ENCODE results near the gene CABP1.

The CABP1 gene

DNA sequence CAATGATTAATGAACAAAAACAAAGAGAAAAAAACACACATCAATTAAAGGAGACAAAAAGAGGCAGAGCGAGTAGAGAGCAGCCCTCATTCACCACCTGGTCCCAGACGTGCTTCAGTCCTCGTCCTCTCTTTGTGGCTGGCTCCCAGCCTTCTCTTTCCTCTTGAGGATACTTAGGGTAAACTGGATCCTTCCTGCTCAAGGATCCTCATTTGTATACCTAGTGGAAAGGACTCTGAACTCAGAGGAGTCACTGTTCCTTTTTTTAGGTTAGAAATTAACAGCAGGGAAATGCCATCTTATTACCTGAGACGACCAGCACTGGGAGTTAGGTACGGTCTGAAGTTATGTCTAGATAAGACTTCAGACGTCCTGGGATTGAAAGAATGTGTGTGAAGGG, 56.2 kb downstream of the CABP1 start:
- DNase-seq (ENCODE audit: low read depth), result no peak

DNA sequence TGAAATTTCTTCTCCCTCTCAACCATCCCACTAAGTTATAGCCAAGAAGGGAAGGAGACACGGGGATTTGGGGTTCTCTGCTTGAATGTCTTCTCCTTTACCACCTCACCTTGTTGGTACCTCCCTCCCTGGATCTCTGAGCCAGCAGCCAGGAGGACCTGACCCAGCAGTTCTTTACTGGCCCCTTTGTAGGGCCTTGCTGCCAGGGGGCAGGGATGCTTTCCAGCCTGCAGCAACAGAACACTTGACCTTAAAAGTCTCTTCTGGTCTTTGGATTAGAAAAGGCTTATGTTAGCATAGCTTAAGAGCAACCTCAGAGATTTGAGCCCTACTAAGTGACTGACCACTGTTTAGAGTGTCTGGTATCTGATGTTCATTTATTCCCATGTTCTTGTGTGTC, 56.9 kb downstream of the CABP1 start:
- no peak for DNase-seq (ENCODE audit: low read depth)

GRCh38 chr12:120698665-120699064, 58.2 kb downstream of the CABP1 start:
- no peak for DNase-seq (ENCODE audit: low read depth)

- DNase-seq (ENCODE audit: low read depth), result no peak
Observed at GRCh38 chr12:120699553-120699952, 59.1 kb downstream of the CABP1 start.

GRCh38 chr12:120700886-120701285, 60.5 kb downstream of the CABP1 start:
- DNase-seq (ENCODE audit: low read depth), result no peak

- DNase-seq (ENCODE audit: low read depth), result no peak
Observed at GRCh38 chr12:120702637-120703036, 62.2 kb downstream of the CABP1 start.

DNA sequence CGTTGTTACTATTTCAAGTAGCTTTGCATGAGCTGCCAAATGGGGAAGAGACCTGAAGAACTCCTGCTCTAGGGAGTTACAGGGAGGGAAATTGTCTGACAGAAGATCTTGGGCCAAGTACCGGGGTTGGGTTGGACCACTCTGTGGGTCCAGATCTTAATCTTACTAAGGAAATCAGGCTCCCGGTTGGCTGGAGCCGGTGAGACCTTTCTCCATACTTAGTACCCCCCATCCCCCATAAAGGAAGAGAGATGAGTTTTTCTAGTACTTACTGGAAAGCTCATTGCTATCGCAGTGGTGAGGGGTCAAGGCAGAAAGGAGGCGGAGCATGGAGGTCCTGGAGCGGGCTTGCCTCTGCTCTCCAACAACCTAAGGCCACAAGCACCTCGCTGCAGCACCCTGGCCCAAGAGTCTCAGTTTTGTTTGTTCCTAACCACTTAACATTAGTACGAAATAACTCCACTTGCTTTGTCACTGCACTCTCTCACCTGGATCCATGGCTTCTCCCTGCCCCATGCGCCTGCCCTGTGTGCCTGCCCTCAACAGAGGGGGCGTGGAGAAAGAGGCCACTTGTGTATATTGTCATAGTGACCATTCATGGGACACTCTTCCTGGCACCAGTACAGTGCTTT, 63.0 kb downstream of the CABP1 start:
- DNase-seq (ENCODE audit: low read depth), result no peak

- DNase-seq (ENCODE audit: low read depth), result no peak
Observed at GRCh38 chr12:120705618-120706017, 65.2 kb downstream of the CABP1 start.

DNA sequence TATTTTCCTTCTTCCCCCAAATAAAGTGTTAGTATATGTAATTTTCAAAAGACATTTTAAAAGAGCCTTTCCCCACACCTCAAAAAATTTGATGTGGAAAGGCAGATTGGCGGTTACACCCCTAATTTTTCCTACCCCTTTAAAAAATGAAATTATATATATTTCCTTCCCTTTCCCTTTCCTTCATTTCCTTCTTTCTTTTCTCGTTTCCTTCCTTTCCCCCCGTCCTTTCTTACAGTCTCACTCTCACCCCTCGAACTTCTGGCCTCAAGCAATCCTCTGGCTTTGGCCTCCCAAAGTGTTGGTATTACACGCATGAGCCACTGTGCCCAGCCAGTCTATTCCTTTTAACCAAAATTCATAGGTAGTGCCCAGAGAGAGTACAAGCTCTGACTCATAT, 65.6 kb downstream of the CABP1 start:
- DNase-seq (ENCODE audit: low read depth), result no peak

- DNase-seq (ENCODE audit: low read depth), result no peak
Observed at GRCh38 chr12:120708651-120709050, 68.2 kb downstream of the CABP1 start.

DNA sequence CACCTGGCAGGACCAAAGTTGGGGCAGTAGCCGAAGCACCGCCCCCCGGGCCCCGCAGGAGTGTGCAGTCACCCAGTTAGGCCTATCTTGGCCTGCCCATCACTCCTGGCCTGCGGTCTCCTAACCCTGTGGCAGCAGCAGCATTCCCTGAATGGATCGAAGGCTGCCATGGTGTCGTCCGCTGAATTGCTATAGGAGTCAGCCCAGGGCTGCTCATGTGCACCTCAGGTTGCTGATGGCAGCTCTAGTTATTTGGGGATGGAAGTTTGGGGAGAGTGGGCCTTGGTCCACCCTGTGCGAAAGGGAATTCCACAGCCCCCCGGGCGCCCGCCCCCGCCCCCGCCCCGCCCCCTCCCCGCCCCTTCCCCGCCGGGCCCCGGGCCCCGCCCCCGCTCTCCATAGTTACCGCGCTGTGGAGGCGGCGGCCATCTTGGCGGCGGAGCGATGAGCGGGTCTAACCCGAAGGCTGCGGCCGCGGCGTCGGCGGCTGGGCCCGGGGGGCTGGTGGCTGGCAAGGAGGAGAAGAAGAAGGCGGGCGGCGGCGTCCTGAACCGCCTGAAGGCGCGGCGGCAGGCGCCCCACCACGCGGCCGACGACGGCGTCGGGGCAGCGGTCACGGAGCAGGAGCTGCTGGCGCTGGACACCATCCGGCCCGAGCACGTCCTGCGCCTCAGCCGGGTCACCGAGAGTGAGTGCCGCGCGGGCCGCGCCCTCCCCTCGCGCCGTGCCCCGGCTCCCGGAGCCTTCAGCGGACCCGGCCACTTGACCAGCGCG, 69.8 kb downstream of the CABP1 start, which contains the start of gene UNC119B:
TSS of gene UNC119B (plus strand) at position 428 of the 774 bp plus-strand sequence. CDS start at position 445, 17 bp downstream.
- no peak for DNase-seq (ENCODE audit: low read depth)

DNA sequence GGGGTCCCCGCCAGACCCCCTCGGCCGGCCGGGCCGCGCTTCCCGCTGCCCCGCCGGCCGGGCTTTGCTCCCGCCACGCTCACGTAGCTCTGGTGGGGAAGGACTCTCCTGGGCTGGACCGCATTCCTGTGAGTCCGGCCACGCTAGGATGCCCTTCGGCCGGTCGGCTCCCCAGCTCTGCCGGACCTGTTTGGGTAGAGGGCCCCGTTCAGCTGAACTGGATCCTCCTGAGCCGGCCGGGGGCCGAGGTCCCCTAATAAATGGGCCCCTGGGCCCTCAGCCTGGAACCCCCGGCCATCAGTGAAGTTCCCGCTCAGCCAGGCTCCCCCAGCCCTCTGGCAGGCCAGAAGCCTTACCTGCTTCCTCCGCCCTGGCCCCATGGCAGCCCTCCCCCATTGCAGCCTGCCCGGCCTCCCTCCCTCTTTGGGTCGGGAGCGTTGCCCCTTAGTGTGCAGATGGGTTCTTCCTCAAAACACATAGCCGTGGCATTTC, 70.4 kb downstream of the CABP1 start:
- no peak for DNase-seq (ENCODE audit: low read depth)

DNA sequence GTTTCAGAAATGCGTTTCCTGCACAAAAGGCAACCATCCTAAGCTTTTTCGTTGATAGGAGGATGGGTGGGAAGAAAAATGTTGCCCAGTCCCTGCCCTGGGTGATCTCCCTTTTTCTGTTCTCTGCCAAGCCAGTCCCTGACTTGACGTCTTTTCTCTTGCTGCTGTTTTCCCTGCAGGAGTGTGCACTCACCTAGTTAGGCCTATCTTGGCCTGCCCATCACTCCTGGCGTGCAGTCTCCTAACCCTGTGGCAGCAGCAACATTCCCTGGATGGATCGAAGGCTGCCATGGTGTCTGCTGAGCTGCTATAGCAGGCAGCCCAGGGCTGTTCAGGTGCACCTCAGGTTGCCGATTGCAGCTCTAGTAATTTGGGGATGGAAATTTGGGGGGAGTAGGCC, 71.0 kb downstream of the CABP1 start:
- DNase-seq (ENCODE audit: low read depth), result no peak

DNA sequence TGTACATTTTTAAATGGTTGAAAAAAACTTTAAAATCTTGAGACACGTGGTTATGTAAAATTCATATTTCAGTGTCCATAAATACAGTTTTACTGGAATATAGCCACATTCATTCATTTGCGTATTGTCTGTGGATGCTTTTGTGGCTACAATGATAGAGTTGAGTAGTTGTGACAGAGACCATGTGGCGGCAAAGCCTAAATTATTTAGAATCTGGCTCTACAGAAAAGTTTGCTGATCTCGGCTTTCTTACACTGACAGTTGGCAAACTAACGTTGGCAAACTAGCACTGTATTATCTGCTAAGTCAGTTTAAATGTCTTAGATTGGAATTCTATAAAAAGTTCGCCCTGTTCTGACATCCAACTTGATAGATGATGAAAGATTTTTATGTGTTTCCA, 72.2 kb downstream of the CABP1 start:
- no peak for DNase-seq (ENCODE audit: low read depth)

DNA sequence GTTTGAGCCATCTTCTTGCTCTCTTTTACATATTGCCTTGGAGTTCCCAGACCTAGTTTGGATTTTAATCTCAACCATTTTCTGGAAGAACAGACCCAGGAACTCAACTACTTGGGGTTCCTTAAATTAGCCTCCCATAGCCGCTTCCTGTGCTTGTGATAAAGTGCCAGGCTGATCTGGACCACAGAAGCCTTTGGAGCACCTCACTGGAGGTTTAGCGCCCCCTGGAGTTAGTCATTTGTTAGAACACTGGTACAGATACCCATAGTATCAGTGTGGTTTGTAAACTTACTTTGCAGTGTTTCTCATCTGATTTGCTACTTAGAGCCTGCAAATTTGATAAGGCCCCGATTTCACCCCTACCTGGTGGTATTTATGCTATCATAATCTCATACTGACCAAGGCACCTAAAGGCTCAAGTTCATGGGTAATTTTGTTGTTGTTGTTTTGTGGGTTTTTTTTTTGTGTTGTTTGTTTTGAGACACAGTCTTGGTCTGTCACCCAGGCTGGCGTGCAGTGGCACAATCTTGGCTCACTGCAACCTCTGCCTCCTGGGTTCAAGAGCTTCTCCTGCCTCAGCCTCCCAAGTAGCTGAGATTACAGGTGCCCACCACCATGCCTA, 73.5 kb downstream of the CABP1 start:
- no peak for DNase-seq (ENCODE audit: low read depth)
